ENCODE results near the gene ARSB.

Gene ARSB

DNA sequence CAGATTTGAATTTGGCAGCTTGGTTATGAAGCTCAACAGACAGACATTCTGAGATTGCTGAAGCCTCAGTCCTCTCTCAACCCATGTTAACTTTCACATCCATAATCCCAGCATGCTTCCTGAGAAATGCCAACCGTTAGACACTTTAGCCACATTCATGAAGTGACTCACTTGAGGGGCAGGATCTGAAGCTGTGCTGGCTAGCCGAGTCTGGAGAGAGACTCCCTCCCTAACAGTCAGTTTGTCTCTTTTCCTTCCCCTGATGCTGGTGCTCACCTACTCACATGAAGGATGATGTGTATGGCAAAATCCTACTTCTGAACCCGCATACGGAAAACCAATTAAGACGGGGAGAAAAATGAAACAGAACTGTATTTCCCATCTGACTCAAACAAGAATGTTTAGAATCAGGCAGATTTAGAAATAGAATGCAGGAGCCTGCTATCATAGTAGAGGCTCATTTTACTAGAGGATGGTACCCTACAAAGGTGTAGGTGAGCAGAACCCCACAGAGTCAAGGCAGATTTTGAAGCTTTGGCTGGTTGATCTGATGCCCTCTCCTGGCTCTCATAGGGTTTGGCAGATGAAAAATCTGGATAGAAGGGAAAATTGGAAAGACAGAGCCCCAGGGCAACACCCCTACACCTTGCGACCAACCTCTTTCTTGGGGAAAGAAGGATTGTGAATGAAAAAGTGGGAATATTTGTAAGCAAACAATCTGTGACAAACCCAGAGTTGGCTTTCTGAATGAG, 185.7 kb downstream of the ARSB start:
- DNase-seq: no peak

- DNase-seq: no peak
These were observed 186.5 kb downstream of the ARSB start for GRCh38 chr5:78798673-78799029.

- no peak for DNase-seq
These were observed 187.0 kb downstream of the ARSB start for GRCh38 chr5:78797936-78798672.

- DNase-seq: no peak
These were observed 189.4 kb downstream of the ARSB start for GRCh38 chr5:78795757-78796156.

- no peak for DNase-seq
These were observed 190.4 kb downstream of the ARSB start for GRCh38 chr5:78794693-78795215.

DNA sequence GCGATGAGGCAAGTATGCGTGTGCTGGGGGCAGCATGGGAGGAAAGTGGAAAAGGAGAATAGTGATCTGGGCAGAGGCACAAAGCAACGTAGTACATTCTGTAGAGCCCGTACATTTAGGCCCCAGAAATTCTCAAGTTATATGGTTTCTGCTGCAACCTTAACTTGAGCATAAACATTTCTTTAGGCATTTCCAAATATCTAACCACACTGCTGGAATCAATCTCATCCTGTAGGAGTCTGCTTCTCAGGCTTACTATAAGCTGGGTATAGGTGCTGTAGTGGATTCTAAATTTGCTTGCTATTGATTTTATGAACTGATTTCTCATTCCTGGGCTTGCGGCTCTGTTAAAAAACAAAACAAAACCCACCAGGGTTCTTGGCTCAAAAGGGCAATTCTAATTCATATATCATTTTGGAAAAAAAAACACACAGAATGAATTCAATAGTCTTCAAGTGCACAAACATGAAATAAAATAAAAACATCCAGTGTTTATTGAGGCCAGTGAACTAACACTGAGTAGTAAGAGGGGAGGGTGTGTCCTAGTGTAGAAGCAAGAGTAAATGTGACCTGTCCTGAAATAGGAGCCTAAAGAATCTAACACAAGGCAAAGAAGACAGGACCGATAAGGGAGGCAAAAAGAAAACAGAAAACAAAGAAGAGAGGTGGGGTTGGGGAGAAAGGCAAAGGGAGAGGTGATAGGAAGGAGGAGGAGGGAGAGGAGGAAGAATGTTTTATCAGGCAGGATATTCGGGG, 191.0 kb downstream of the ARSB start:
- no peak for DNase-seq

DNA sequence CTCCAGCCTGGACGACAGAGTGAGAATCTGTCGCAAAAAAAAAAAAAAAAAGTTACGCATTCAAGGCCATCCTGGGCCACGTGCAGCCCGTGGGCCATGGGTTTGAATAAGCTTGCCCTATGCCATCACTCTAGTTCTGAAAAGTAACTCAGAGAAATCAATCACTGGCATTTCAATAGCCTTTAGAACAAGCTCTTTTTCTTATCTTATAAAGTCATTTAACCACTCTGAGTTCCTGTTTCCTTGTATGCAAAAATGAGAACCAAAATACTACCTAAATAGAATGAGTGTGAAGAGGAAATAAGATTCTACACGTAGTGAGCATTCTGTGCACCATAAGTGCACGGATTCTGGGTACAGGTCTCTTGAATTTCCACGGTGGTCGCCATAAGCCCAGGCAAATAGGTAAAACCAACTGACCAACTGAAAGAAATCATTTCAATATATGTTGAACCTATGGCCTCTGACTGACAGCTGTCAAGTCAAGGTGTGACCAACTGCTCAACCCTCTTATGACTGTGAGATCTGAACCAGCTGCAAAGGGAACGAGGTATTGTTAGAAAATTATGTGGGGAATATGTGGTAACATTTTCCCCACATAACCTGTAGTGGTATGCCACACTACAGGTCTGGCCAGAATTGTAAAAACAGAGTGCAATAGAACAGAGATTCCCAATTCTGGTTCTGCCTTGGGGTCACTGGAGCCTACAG, 192.6 kb downstream of the ARSB start:
- DNase-seq: no peak

GRCh38 chr5:78791501-78792100, 193.5 kb downstream of the ARSB start:
- DNase-seq: no peak

DNA sequence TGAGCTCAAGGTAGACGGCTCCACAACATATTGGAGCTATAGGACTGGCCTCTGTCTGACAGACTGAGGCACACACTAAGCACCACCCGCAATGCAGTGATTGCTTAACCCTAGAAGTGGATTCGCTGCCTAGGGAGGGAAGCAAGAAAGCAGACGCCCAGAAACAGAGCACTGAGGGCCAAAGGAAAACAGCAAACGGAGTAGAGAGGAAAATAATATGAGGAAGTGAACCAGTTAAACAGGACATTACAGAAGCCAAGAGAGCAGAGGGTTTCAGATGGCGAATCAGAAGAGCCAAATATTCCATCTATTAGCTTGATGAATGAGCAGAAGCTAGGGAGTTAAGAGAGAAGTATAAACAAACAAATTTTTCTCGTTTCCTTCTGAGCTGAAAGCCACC, 197.3 kb downstream of the ARSB start:
- no peak for DNase-seq

DNA sequence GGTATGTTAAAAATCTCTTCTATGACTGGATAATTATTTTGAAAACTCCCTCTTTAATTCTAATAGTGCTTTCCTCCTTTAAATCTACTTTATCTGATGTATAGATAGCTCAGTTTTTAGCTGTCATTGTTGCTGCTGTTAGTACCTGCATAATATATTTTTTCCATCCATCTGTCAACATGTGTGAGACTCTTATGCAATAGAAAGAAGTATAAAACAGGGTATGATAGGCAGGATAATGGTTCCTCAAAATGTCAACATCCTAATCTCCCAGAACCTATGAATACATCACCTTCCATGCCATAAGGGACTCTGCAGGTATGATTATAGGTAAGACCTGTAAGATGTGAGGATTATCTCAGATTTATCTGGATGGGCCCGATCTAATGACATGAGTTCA, 199.7 kb downstream of the ARSB start:
- DNase-seq: no peak

DNA sequence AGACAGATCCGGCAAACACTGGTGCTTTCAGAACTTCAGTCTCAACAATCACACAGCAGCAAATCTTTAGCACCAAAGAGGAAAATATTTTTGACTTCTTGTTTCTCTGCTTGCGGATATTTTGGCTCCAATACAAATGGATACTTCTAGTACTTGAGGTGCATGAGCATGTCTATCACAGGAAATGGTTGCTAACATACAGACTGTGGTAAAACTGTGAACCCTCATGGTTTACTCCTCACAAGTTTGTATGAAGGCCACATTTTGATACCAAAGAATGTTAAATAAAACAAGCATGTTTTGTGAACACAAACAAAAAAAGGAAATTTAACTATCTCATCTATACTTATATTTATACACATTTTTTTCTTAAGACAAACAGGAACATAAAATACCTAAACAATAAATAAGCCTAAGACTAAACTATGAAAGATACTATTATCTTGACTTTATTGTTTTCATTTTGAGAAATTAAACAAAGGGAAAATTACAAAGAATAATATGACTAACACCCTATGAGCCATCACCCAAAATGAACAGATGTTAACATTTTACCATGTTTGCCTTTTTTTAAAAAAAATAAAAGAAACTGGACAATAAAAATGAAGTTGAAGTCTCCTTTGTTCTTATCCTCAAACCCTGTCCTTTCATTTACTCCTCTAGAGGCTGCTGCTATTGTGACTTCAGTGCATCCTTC, 201.5 kb downstream of the ARSB start:
- DNase-seq: no peak

- no peak for DNase-seq
These were observed 202.4 kb downstream of the ARSB start for GRCh38 chr5:78782728-78783127.

- DNase-seq: no peak
These were observed 203.4 kb downstream of the ARSB start for GRCh38 chr5:78781611-78782286.

DNA sequence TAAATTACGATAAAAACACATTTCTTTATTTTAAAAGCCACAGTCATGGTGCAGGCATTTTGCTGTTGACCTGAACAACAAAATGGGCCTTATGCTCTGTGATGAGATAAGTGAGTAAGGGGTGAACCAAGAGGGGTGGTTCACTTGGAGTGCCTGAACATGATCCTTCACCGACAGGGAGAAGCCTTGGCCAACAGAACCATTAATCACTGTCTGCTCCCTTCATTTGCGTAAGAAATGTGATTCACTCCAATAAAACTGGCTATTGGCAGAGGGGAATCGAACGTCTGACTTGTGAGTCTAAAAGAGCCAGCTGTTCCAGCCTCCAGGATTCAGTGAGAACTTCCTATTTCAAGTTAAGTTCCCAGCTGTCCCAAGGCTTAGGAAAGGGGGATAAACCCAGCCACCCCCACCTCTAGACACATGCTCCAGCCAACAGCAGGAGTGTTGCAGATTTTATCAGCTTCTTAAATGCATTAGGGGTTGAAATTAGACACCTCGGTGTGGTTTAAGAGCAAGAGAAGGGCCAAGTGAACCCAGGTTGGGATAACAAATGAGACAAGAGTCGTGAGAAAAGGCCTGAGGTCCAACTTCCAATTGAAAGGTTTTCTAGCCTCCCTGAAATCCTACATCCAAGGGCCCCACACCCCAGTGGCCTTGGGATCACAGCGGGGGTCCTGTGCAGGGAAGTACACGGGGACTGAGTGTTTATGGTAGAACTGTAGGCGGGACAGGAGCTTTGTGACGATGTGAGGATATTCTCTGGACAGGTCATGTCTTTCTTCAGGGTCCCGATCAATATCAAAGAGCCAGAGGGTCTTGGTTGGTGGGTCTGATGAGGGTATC, 205.1 kb downstream of the ARSB start:
- DNase-seq: no peak

- DNase-seq: no peak
These were observed 205.8 kb downstream of the ARSB start for GRCh38 chr5:78779262-78779661.

GRCh38 chr5:78778538-78778937, 206.6 kb downstream of the ARSB start:
- no peak for DNase-seq

GRCh38 chr5:78777901-78778300, 207.2 kb downstream of the ARSB start:
- DNase-seq: no peak

DNA sequence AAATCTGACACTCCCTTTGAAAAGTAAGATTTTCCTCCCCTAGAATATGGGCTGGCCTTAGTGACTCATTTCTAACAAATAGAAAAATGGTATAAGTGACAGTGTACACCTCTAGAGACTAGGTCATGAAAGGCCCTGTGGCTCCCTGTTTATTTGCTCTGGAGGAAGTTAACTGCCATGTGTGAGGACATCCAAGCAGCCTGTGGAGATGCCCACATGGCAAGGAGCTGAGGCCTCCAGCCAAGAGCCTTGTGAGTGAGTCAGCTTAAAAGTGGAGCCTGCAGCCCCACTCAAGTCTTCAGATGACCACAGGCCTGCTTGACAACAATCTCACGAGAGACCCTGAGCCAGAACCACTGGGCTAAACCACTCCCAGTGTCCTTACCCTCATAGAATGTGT, 208.5 kb downstream of the ARSB start:
- no peak for DNase-seq

GRCh38 chr5:78773655-78774054, 211.5 kb downstream of the ARSB start:
- DNase-seq: no peak

Data from CD4-positive, alpha-beta T cell treated with Interleukin-21 for 1 hour (primary cell).